Lung (tissue), 12 donors: ENCODE data around the gene PIK3AP1. TPM values are rescaled to one million over a fixed set of nuclear protein-coding genes. Genes with fewer than 3 reads are reported as not detected.

Experiments
- ATAC-seq: fragments of 200-7000 bp; cut with Tn5 transposase; one replicate; pipeline ENCODE4 v1.9.1; 2020; ENCODE audit warnings: moderate number of reproducible peaks; ENCODE audit not compliant: insufficient read depth, low FRiP score
- DNase-seq, 3 donors: peaks; one replicate each; pipeline ENCODE4 v3.0.0-alpha.2; 2013 to 2017
- H3K27ac ChIP-seq, 2 donors: one replicate each; pipeline ENCODE4 v1.5.1; 2013; ENCODE audit warnings: mild to moderate bottlenecking in 2 of 2, moderate library complexity in 2 of 2, control low read depth in 1 of 2, inconsistent platforms in 1 of 2, low read depth in 1 of 2, low read length in 1 of 2
- H3K27me3 ChIP-seq, 3 donors: one replicate each; pipeline ENCODE4 v1.5.1; 2013; ENCODE audit warnings: low read length in 2 of 3; ENCODE audit not compliant: control insufficient read depth in 3 of 3, insufficient read depth in 3 of 3
- H3K36me3 ChIP-seq, 4 donors: one replicate each; pipeline ENCODE4 v1.5.1; 2013; ENCODE audit warnings: low read length in 4 of 4, mild to moderate bottlenecking in 1 of 4, moderate library complexity in 1 of 4; ENCODE audit not compliant: control insufficient read depth in 4 of 4, insufficient read depth in 4 of 4
- H3K4me1 ChIP-seq, 5 donors: one replicate each; pipeline ENCODE4 v1.5.1; 2013; ENCODE audit warnings: low read length in 5 of 5, mild to moderate bottlenecking in 2 of 5, moderate library complexity in 1 of 5; ENCODE audit not compliant: control insufficient read depth in 5 of 5, insufficient read depth in 5 of 5
- H3K4me3 ChIP-seq: one replicate; pipeline ENCODE4 v1.5.1; 2013; ENCODE audit warnings: mild to moderate bottlenecking, control low read depth, moderate library complexity
- H3K9ac ChIP-seq, 2 donors: one replicate each; pipeline ENCODE4 v1.5.1; 2013; ENCODE audit warnings: low read length in 2 of 2, control low read depth in 1 of 2; ENCODE audit not compliant: insufficient read depth in 1 of 2
- H3K9me3 ChIP-seq, 4 donors: one replicate each; pipeline ENCODE4 v1.5.1; 2013; ENCODE audit warnings: low read length in 3 of 4, mild to moderate bottlenecking in 1 of 4, moderate library complexity in 1 of 4; ENCODE audit not compliant: control insufficient read depth in 4 of 4, insufficient read depth in 3 of 4
- CTCF ChIP-seq: IDR thresholded peaks from 2 replicates; pipeline ENCODE4 v1.5.1; 2012; ENCODE audit warnings: mild to moderate bottlenecking; ENCODE audit errors: control extremely low read depth, extremely low read depth
- WGBS, 2 donors: extraction: QIAGEN DNeasy Blood & Tissue Kit; methylation state at CpG; one replicate each; pipeline ENCODE4 v1.1.7; 2013; 5-methylcytosine and 5-hydroxymethylcytosine counted together
- polyA plus RNA-seq, 2 donors: library from polyadenylated mRNA; stranded (reverse); fragments of 200-250 nt; gene quantifications; one replicate each; pipeline ENCODE4 v1.2.1, GENCODE V29; 2013
- total RNA-seq, 2 donors: library from RNA; depleted of rRNA in 1 of 2; stranded (reverse); fragments of >200 nt in 1 of 2; gene quantifications; one replicate each; pipeline ENCODE4 v1.2.1, GENCODE V29; 2014 to 2021
- donor health status: control.
- donor health status: control.
- donor health status: Bipolar disorder and iron deficiency.
- donor health status: healthy.
- donor health status: DM: yes; HTN: yes; CAD: no.

Gene PIK3AP1
- total and polyA plus RNA-seq, 4 donors = 7.3 to 120 (median 30.4) TPM

GRCh38 chr10:96637709-96638108 lies 82.6 kb downstream of the PIK3AP1 start:
- H3K27me3 ChIP-seq = no peaks in the 10 kb centered on the region
- no peak overlapping the region for H3K27ac ChIP-seq
- peaks cover 0 to 6% (median 4%) of the 10 kb centered on the region in 5 donors for H3K4me1 ChIP-seq
- no peak for TF ChIP-seq CTCF
- H3K9me3 ChIP-seq = no peaks in the 10 kb centered on the region
- H3K4me3 ChIP-seq = no peak overlapping the region
- ATAC-seq = no peak
- 75 to 83% methylated on average over 4 of the region's 4 CpGs for WGBS, 2 donors
- H3K36me3 ChIP-seq = no peaks in the 10 kb centered on the region
- DNase-seq = no peak
- H3K9ac ChIP-seq = no peak overlapping the region

- no peak overlapping the region for H3K27ac ChIP-seq
- 52 to 70% methylated on average over 1 of the region's 1 CpG for WGBS, 2 donors
These were observed 83.8 kb downstream of the PIK3AP1 start for GRCh38 chr10:96636551-96636950.

GRCh38 chr10:96632974-96633710 lies 87.2 kb downstream of the PIK3AP1 start:
- DNase-seq = peak; percentile 67 to 84 (median 78)
- peaks cover 0 to 9% (median 4%) of the 10 kb centered on the region in 5 donors for H3K4me1 ChIP-seq
- H3K27ac ChIP-seq = no peak overlapping the region
- no peaks in the 10 kb centered on the region for H3K27me3 ChIP-seq
- no peaks in the 10 kb centered on the region for H3K9me3 ChIP-seq
- no peaks in the 10 kb centered on the region for H3K36me3 ChIP-seq
- H3K9ac ChIP-seq = no peak overlapping the region
- TF ChIP-seq CTCF = no peak
- ATAC-seq = no peak
- no peak overlapping the region for H3K4me3 ChIP-seq
- whole genome bisulfite sequencing, 2 donors = 73 to 90% methylated on average over 4 of the region's 4 CpGs

More at GRCh38 chr10:96636551-96636950, 83.8 kb downstream of the PIK3AP1 start:
- Histone ChIP-seq H3K9me3 (no peaks in the 10 kb centered on the region), H3K9ac (no peak overlapping the region), H3K4me3 (no peak overlapping the region), H3K4me1 (peaks cover 0 to 9% (median 4%) of the 10 kb centered on the region in 5 donors), H3K27me3 (no peaks in the 10 kb centered on the region), H3K36me3 (no peaks in the 10 kb centered on the region)
- ATAC-seq = no peak
- TF ChIP-seq CTCF = no peak
- peak in 1 of 3 donors; percentile 37 for DNase-seq
